ENCODE results near the gene RAB40C. TPM values are rescaled to one million over a fixed set of nuclear protein-coding genes. Genes with fewer than 3 reads are reported as not detected.

The RAB40C gene
- polyA plus RNA-seq, 4 donors, result 12.4 to 32.9 (median 16.1) TPM

GRCh38 chr16:630249-630814 is 40.5 kb downstream of the RAB40C start:
- DNase-seq (ENCODE audit: low read depth in 4 of 4, low spot score in 3 of 4), result no peak

GRCh38 chr16:630815-631405 is 41.0 kb downstream of the RAB40C start, which contains the start of gene WFIKKN1:
Gene WFIKKN1 (plus strand): TSS chr16:630985. CDS start chr16:631254, 269 bp downstream.
- no peak for DNase-seq (ENCODE audit: low read depth in 4 of 4, low spot score in 3 of 4)

- DNase-seq (ENCODE audit: low read depth in 4 of 4, low spot score in 3 of 4), result no peak
Observed at GRCh38 chr16:631808-632358, 42.0 kb downstream of the RAB40C start.

GRCh38 chr16:632486-633335 is 42.8 kb downstream of the RAB40C start:
- DNase-seq (ENCODE audit: low read depth in 4 of 4, low spot score in 3 of 4), result no peak

- no peak for DNase-seq (ENCODE audit: low read depth in 4 of 4, low spot score in 3 of 4)
Observed at GRCh38 chr16:633336-634050, 43.6 kb downstream of the RAB40C start.

GRCh38 chr16:634051-634670 is 44.3 kb downstream of the RAB40C start:
- no peak for DNase-seq (ENCODE audit: low read depth in 4 of 4, low spot score in 3 of 4)

GRCh38 chr16:634996-635395 is 45.1 kb downstream of the RAB40C start:
- no peak for DNase-seq (ENCODE audit: low read depth in 4 of 4, low spot score in 3 of 4)

GRCh38 chr16:635573-636205 is 45.8 kb downstream of the RAB40C start:
- no peak for DNase-seq (ENCODE audit: low read depth in 4 of 4, low spot score in 3 of 4)

GRCh38 chr16:636206-637080 is 46.6 kb downstream of the RAB40C start, which contains the start of gene METTL26:
Gene METTL26 (minus strand): TSS chr16:636305. CDS start chr16:636290, 15 bp downstream.
- peak; percentile 81 to 89 (median 88) for DNase-seq (ENCODE audit: low read depth in 4 of 4, low spot score in 3 of 4)

GRCh38 chr16:637081-638018 is 47.5 kb downstream of the RAB40C start:
- DNase-seq (ENCODE audit: low read depth in 4 of 4, low spot score in 3 of 4), result peak in 3 of 4 donors; percentile 75 to 79 (median 77)

- DNase-seq (ENCODE audit: low read depth in 4 of 4, low spot score in 3 of 4), result no peak
Observed at GRCh38 chr16:638034-638543, 48.2 kb downstream of the RAB40C start.

GRCh38 chr16:638836-639235 is 49.0 kb downstream of the RAB40C start:
- no peak for DNase-seq (ENCODE audit: low read depth in 4 of 4, low spot score in 3 of 4)

GRCh38 chr16:640614-641013 is 50.7 kb downstream of the RAB40C start:
- DNase-seq (ENCODE audit: low read depth in 4 of 4, low spot score in 3 of 4), result no peak

GRCh38 chr16:641326-642188 is 51.7 kb downstream of the RAB40C start, which contains the start of gene MCRIP2:
Gene MCRIP2 (plus strand): TSS chr16:641828. CDS start chr16:641992, 164 bp downstream.
- DNase-seq (ENCODE audit: low read depth in 4 of 4, low spot score in 3 of 4), result no peak

GRCh38 chr16:642189-643049 is 52.6 kb downstream of the RAB40C start:
- no peak for DNase-seq (ENCODE audit: low read depth in 4 of 4, low spot score in 3 of 4)

GRCh38 chr16:643050-643368 is 53.1 kb downstream of the RAB40C start:
- no peak for DNase-seq (ENCODE audit: low read depth in 4 of 4, low spot score in 3 of 4)
